Muscle layer of duodenum (tissue), 2 donors: ENCODE data around the gene FAM20A.

Source experiments
- H3K27ac ChIP-seq: one replicate; pipeline ENCODE4 v1.7.0; 2013; ENCODE audit warnings: mild to moderate bottlenecking, low read length
- H3K27me3 ChIP-seq: one replicate; pipeline ENCODE4 v1.7.0; 2013; ENCODE audit warnings: low read depth, mild to moderate bottlenecking, control low read depth, low read length
- H3K36me3 ChIP-seq, 2 donors: one replicate each; pipeline ENCODE4 v1.7.0; 2013; ENCODE audit warnings: low read length in 2 of 2, control low read depth in 1 of 2, mild to moderate bottlenecking in 1 of 2; ENCODE audit not compliant: insufficient read depth in 2 of 2, control insufficient read depth in 1 of 2
- H3K4me1 ChIP-seq, 2 donors: one replicate each; pipeline ENCODE4 v1.7.0; 2013; ENCODE audit warnings: low read length in 2 of 2, mild to moderate bottlenecking in 2 of 2, control low read depth in 1 of 2, moderate library complexity in 1 of 2; ENCODE audit not compliant: insufficient read depth in 2 of 2, control insufficient read depth in 1 of 2
- H3K4me3 ChIP-seq, 2 donors: one replicate each; pipeline ENCODE4 v1.7.0; 2013; ENCODE audit warnings: low read length in 2 of 2, low read depth in 1 of 2, mild to moderate bottlenecking in 1 of 2
- H3K9me3 ChIP-seq, 2 donors: one replicate each; pipeline ENCODE4 v1.7.0; 2013; ENCODE audit warnings: low read length in 2 of 2, control low read depth in 1 of 2, mild to moderate bottlenecking in 1 of 2; ENCODE audit not compliant: control insufficient read depth in 1 of 2
- donor health status: healthy.

The FAM20A gene

DNA sequence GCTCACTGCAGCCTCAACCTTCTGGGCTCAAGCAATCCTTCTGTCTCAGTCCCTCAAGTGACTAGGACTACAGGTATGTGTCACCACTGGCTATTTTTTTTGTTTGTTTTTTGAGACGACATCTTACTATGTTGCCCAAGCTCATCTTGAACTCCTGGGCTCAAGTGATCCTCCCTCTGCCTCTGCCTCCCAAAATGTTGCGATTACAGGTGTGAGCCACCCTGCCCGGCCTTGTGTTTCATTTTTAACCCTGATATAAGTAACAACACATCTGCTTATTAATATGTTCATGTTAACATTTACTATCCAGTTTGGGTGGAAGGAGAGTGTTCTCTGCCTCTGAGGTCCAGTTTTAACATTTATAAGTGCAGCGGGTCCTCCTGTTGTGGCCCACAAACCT, 3.1 kb downstream of the FAM20A start:
- H3K4me3 ChIP-seq, result peak overlapping the region in 1 of 2 donors; percentile 45
- H3K27me3 ChIP-seq, result peaks cover 5% of the 10 kb centered on the region
- H3K27ac ChIP-seq, result peak overlapping the region; percentile 56
- H3K9me3 ChIP-seq, result no peaks in the 10 kb centered on the region
- peaks cover 7 to 8% of the 10 kb centered on the region in 2 donors for H3K4me1 ChIP-seq
- H3K36me3 ChIP-seq, result no peaks in the 10 kb centered on the region

DNA sequence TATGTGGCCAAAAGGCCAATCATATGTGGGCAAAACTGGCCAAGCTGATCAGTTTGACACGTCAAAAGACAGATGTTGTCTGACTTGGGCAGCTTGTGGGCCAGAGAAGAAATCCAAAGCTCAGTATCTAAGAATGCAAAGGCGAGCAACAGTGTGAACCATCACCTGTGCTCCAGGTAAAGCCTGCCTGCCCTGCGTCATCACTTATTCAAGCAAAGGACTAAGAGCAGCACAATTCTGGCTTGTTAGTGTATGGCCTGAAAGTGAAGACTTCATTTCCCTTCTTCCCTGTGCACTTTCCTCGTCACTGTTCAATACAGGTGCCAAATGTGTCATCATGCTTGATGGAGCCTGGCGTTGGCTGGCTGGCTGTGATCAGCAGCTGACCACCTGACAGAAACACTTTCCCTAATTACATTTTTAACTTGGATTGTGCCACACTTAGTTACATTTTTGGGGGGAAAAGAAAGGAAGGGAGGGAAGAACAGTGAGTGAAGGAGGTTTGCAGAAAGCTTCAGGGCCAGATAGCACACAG, 4.7 kb downstream of the FAM20A start:
- Histone ChIP-seq H3K4me3 (no peak overlapping the region), H3K27me3 (peaks cover 5% of the 10 kb centered on the region), H3K4me1 (peaks cover 8% of the 10 kb centered on the region in 2 donors), H3K27ac (no peak overlapping the region), H3K36me3 (no peaks in the 10 kb centered on the region), H3K9me3 (no peaks in the 10 kb centered on the region)

DNA sequence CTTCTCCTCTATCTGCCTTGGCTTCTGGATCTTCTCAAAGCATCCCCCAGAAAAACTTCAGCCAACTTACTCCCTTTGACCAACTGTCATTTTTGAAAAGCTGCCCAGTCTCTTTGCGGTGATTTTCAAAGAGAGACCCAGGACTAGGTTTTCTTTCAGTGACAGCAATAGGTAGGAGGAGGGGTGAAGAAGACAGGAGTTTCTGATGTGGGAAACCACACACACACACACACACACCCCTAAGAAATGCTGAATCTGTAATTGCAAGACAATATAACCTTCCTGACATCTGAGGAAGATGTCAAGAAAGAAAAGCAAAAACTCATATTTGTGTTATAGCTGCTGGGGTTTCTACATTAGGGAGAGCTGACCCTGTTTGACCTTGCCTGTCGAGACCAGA, 5.2 kb downstream of the FAM20A start:
- Histone ChIP-seq H3K36me3 (no peaks in the 10 kb centered on the region), H3K27ac (no peak overlapping the region), H3K4me3 (no peak overlapping the region), H3K9me3 (no peaks in the 10 kb centered on the region), H3K27me3 (peaks cover 5% of the 10 kb centered on the region), H3K4me1 (peaks cover 8% of the 10 kb centered on the region in 2 donors)

DNA sequence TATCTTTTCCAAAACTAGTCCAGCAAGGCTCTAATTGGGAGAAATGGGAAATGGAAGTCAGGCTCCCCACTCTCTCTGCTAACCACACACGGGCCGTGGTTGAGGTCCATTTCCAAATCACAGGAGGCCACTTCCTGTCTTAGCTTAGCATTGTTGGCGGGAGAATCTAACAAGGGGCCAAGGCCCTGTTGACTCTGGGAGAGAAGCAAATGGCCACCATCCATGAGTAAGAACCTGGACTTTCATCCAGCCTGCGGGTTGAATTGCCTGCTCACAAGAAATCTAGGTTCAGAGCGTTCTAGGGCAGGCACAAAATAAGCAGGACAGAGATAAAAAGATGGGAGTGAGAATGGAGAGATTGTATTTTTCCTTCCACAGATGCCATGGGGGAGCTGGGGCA, 5.7 kb downstream of the FAM20A start:
- Histone ChIP-seq H3K27ac (no peak overlapping the region), H3K4me3 (no peak overlapping the region), H3K27me3 (peaks cover 5% of the 10 kb centered on the region), H3K36me3 (no peaks in the 10 kb centered on the region), H3K9me3 (no peaks in the 10 kb centered on the region), H3K4me1 (peaks cover 8% of the 10 kb centered on the region in 2 donors)

DNA sequence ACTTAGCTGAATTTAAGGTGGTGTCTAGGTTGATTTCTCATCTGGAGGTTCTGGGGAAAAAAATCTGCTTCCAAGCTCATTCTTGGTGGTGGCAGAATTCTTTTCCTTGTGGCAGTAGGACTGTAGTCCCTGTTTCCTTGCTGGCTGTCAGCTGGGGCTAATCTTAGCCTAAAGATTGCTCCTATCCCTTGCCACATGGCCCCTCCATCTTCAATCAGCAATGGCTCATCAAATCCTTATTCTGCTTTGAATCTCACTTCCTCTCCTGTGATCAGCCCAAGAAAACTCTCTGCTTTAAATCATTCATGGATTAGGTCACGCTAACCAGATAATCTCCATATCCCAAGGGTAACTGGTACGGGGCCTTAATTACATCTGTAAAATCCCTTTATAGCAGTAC, 6.6 kb downstream of the FAM20A start:
- Histone ChIP-seq H3K27ac (no peak overlapping the region), H3K4me3 (no peak overlapping the region)

DNA sequence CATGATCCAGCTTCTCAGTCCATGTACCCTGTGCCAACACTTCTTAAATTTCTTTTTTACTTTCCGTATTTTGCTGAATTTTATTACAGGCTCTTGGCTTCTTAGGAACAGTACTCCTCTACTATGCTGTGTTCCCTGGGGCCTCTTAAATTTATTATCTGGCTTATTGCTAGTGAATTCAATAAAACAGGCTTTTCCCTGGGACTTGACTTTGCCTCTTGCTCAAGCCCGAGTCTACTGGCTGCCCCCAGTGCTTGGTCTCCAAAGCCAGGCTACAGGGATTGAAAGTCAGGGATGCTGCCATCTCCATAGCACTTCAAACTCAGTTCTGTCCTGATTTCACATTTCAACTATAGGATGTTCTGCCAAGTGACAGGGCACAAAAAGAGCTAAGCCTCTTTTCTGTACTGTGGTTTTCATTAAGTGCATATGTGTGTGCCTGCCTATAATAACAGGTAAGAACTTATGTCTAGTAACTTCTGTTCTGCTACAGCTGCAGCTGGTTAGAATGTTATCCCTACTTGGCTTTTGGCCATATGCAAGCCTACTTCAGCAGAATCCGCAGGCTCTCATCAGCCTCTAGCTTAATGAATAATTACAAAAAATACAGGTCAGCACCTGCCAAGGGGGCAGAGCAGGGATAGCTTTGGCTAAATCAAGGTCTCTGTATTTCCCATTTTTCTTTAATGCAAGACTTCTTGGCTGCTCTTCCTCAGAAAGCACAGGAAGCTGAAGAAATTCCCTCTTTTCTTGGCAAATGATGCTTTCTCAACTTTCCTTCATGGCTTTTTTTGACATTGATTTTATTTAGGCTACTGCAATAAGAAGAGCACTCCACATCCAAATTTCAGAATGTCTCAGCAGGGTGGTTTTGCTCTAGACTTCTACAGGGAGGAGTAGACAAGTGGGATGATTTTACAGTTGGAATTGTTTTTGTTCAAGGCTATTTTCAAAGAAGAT, 8.2 kb downstream of the FAM20A start:
- H3K9me3 ChIP-seq, result peaks cover 0 to 4% of the 10 kb centered on the region in 2 donors
- no peaks in the 10 kb centered on the region for H3K27me3 ChIP-seq
- no peak overlapping the region for H3K4me3 ChIP-seq
- no peaks in the 10 kb centered on the region for H3K36me3 ChIP-seq
- no peak overlapping the region for H3K27ac ChIP-seq
- peaks cover 0 to 8% of the 10 kb centered on the region in 2 donors for H3K4me1 ChIP-seq

More for the DNA sequence above, 6.6 kb downstream of the FAM20A start:
- Histone ChIP-seq H3K27me3 (no peaks in the 10 kb centered on the region), H3K36me3 (no peaks in the 10 kb centered on the region), H3K9me3 (no peaks in the 10 kb centered on the region), H3K4me1 (peaks cover under 1 to 8% of the 10 kb centered on the region in 2 donors)

DNA sequence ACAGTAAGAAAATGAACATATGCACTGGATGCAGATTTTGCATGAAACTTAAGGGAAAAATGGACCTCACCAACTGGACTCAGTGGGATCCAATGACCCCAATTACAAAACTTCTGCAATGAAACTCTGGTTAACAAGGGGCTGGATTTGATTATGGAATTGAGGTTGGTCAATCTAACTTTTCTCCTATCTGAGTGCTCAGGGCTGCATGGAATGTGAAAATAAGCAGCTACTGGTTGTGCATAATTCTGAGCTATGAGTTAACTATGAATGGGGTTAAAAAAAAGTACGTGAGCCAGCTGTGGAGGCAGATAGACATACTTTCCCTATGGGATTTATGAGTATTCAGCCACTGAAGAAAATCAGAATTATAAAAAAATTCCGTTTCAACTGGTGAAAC, 9.2 kb downstream of the FAM20A start:
- Histone ChIP-seq H3K9me3 (peaks cover 0 to 4% of the 10 kb centered on the region in 2 donors), H3K27me3 (no peaks in the 10 kb centered on the region), H3K4me3 (no peak overlapping the region), H3K36me3 (no peaks in the 10 kb centered on the region), H3K4me1 (peaks cover 0 to 8% of the 10 kb centered on the region in 2 donors), H3K27ac (no peak overlapping the region)

DNA sequence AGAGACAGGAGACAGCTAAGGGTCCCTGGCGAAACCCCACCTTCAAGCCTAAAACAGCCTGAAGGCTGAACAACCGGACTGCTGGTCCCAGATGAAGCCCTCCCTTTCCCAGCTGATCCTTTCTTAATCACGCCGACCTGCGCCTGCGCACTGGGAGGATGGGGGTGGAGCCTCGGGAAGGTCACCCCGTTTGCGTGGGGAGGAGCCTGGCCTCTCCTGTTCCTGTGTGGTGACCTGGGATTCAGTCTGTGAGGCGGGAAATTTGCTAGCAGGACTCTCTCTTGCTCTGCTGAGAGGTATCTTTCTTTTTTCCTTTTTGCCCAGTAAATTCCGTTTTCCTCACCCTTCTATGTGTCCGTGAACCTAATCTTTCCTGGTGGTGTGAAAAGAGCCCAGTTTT, 9.6 kb downstream of the FAM20A start:
- Histone ChIP-seq H3K9me3 (peaks cover 0 to 4% of the 10 kb centered on the region in 2 donors), H3K4me1 (peaks cover 0 to 8% of the 10 kb centered on the region in 2 donors), H3K27me3 (no peaks in the 10 kb centered on the region), H3K36me3 (no peaks in the 10 kb centered on the region), H3K27ac (no peak overlapping the region), H3K4me3 (no peak overlapping the region)

DNA sequence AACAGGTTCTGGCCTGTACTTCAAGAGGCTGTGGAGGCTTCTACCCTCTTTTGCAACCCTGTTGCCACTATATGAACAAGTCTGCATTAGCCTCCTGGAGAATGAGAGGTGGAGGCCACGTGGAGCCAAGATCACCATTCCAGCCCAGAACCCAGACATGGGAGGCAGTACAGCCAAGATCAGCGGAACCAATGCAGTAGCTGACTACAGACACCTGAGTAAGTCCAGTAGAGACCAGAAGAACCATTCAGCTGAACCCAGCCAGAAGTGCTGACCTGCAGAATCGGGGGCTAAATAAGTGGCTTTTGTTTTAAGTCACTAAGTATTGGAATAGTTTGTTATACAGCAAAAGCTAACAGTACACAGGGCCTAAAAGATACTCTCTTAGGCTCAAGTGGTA, 12.1 kb downstream of the FAM20A start:
- Histone ChIP-seq H3K9me3 (peaks cover 0 to 4% of the 10 kb centered on the region in 2 donors), H3K4me3 (no peak overlapping the region), H3K4me1 (peaks cover 0 to 8% of the 10 kb centered on the region in 2 donors), H3K27ac (no peak overlapping the region), H3K27me3 (no peaks in the 10 kb centered on the region), H3K36me3 (no peaks in the 10 kb centered on the region)

DNA sequence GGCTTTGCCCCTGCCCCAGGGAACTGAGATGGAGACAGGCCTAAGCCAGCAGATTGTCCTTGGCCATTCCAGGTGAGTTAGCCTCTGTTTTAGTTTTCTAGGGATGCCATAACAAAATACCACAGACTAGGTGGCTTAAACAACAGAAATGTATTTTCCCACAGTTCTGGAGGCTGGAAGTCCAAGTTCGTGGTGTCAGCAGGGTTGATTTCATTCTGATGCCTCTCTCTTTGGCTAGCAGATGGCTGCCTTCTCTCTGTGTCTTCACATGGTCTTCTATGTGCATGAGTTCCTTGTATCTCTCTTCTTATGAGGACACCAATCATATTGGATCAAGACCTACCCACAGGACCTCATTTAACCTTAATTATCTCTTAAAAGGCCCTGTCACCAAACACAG, 12.8 kb downstream of the FAM20A start:
- no peak overlapping the region for H3K27ac ChIP-seq
- H3K4me1 ChIP-seq, result peaks cover 0 to 4% of the 10 kb centered on the region in 2 donors
- H3K9me3 ChIP-seq, result peaks cover 0 to 4% of the 10 kb centered on the region in 2 donors
- H3K36me3 ChIP-seq, result no peaks in the 10 kb centered on the region
- no peaks in the 10 kb centered on the region for H3K27me3 ChIP-seq
- no peak overlapping the region for H3K4me3 ChIP-seq

DNA sequence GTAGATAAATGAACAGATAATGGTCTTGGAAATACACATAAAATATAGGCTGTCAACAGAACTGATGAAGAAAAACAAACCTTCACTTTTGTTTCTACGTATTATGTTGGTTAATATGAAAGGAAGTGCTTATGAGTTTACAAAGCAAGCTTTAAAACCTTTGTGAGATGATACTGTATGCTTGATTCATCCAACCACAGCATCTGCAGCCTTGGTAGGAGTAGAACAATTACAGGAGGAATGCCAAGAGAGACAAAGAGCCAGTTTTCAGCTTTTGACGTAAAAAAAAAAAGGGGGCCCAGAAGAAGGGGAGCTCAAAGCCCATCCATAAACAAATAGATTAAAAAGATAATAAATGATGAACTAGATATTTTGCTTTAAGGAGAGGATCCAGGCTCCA, 13.3 kb downstream of the FAM20A start:
- no peak overlapping the region for H3K27ac ChIP-seq
- peaks cover 0 to 4% of the 10 kb centered on the region in 2 donors for H3K9me3 ChIP-seq
- no peak overlapping the region for H3K4me3 ChIP-seq
- H3K36me3 ChIP-seq, result no peaks in the 10 kb centered on the region
- no peaks in the 10 kb centered on the region for H3K27me3 ChIP-seq
- no peaks in the 10 kb centered on the region for H3K4me1 ChIP-seq
